SK-N-SH (cell line): Measurements from ENCODE around the gene CCDC197.

ENCODE experiments used
- CTCF ChIP-seq: fragments of 200-600 bp; sonication (generic); IDR thresholded peaks from 2 replicates; pipeline ENCODE4 v1.6.1; 2017; ENCODE audit warnings: antibody characterized with exemption, mild to moderate bottlenecking, moderate library complexity
- USF2 ChIP-seq: fragments of 150-350 bp; IDR thresholded peaks from 2 replicates; pipeline ENCODE4 v1.6.1; 2017; ENCODE audit warnings: antibody characterized with exemption, low read length, low read depth, borderline replicate concordance

GRCh38 chr14:94014382-94014781 lies 17.3 kb downstream of the CCDC197 start:
- no peak for TF ChIP-seq CTCF
- TF ChIP-seq USF2 = no peak
